Neural progenitor cell (in vitro differentiated cells): ENCODE data around the gene CTTNBP2NL. TPM values are rescaled to one million over a fixed set of nuclear protein-coding genes. Genes with fewer than 3 reads are reported as not detected.
"Not testable (repeated sequence)": the region's sequence is repeated elsewhere in the genome, so short reads cannot be mapped to it uniquely, and the experiment has no call there.

Experiments
- DNase-seq: peaks from one replicate; pipeline ENCODE4 v3.0.0-alpha.2; 2016; ENCODE audit warnings: low spot score
- H2AFZ ChIP-seq: fragments of 200-600 bp; sonication (generic); replicated peaks from 2 replicates; pipeline ENCODE4 v1.6.1; 2016; ENCODE audit warnings: antibody characterized with exemption
- H3F3A ChIP-seq: fragments of 200-600 bp; sonication (generic); 2 replicates; pipeline ENCODE4 v1.6.1; 2016; ENCODE audit warnings: antibody characterized with exemption, low read depth
- H3K27ac ChIP-seq: fragments of 200-600 bp; sonication (generic); 2 replicates; pipeline ENCODE4 v1.5.1; 2016; ENCODE audit warnings: mild to moderate bottlenecking
- H3K27me3 ChIP-seq: fragments of 200-600 bp; sonication (generic); 2 replicates; pipeline ENCODE4 v1.6.1; 2016; ENCODE audit warnings: mild to moderate bottlenecking, moderate library complexity
- H3K36me3 ChIP-seq: fragments of 200-600 bp; sonication (generic); 2 replicates; pipeline ENCODE4 v1.5.1; 2016
- H3K4me1 ChIP-seq: fragments of 200-600 bp; sonication (generic); 2 replicates; pipeline ENCODE4 v1.6.1; 2016; ENCODE audit warnings: mixed run types
- H3K4me2 ChIP-seq: fragments of 200-600 bp; sonication (generic); 2 replicates; pipeline ENCODE4 v1.6.1; 2016
- H3K4me3 ChIP-seq: fragments of 200-600 bp; sonication (generic); 2 replicates; pipeline ENCODE4 v1.5.1; 2016
- H3K79me2 ChIP-seq: fragments of 200-600 bp; sonication (generic); 2 replicates; pipeline ENCODE4 v1.6.1; 2016; ENCODE audit warnings: low read depth
- H3K9ac ChIP-seq: fragments of 200-600 bp; sonication (generic); 2 replicates; pipeline ENCODE4 v1.6.1; 2016
- H3K9me3 ChIP-seq: fragments of 200-600 bp; sonication (generic); 2 replicates; pipeline ENCODE4 v1.5.1; 2016; ENCODE audit warnings: low read depth
- H4K20me1 ChIP-seq: fragments of 200-600 bp; sonication (generic); 2 replicates; pipeline ENCODE4 v1.6.1; 2016; ENCODE audit warnings: low read depth
- H3K27ac Mint-ChIP-seq: 3 replicates; pipeline ENCODE4 v1.8.0; 2021; ENCODE audit warnings: mixed read lengths
- H3K27me3 Mint-ChIP-seq: 2 replicates; pipeline ENCODE4 v1.8.0; 2022; ENCODE audit warnings: low read depth, mild to moderate bottlenecking, inconsistent platforms, moderate library complexity, mixed read lengths; ENCODE audit not compliant: insufficient read depth
- H3K36me3 Mint-ChIP-seq: 3 replicates; pipeline ENCODE4 v1.8.0; 2021; ENCODE audit warnings: mixed read lengths
- H3K4me1 Mint-ChIP-seq: 3 replicates; pipeline ENCODE4 v1.8.0; 2021; ENCODE audit warnings: mixed read lengths
- H3K4me3 Mint-ChIP-seq: 3 replicates; pipeline ENCODE4 v1.8.0; 2021; ENCODE audit warnings: mild to moderate bottlenecking, moderate library complexity, mixed read lengths
- H3K9me3 Mint-ChIP-seq: 3 replicates; pipeline ENCODE4 v1.8.0; 2020; ENCODE audit warnings: mixed read lengths
- CTCF ChIP-seq: fragments of 200-600 bp; sonication (generic); IDR thresholded peaks from 2 replicates; pipeline ENCODE4 v1.5.1; 2017; ENCODE audit warnings: antibody characterized with exemption, mild to moderate bottlenecking
- EZH2 ChIP-seq: fragments of 200-600 bp; sonication (generic); IDR thresholded peaks from 2 replicates; pipeline ENCODE4 v1.6.1; 2017; ENCODE audit warnings: antibody characterized with exemption, mild to moderate bottlenecking, moderate library complexity
- EZH2phosphoT487 ChIP-seq: fragments of 200-600 bp; sonication (generic); IDR thresholded peaks from 2 replicates; pipeline ENCODE4 v1.6.1; 2017; ENCODE audit warnings: antibody characterized with exemption
- total RNA-seq: library from RNA; depleted of rRNA; stranded (reverse); fragments of >200 nt; gene quantifications from 2 replicates; pipeline ENCODE4 v1.2.3, GENCODE V29; 2015; ENCODE audit warnings: low replicate concordance

The CTTNBP2NL gene
- total RNA-seq, 1 donor from 2014 or later, result 27.2 TPM

DNA sequence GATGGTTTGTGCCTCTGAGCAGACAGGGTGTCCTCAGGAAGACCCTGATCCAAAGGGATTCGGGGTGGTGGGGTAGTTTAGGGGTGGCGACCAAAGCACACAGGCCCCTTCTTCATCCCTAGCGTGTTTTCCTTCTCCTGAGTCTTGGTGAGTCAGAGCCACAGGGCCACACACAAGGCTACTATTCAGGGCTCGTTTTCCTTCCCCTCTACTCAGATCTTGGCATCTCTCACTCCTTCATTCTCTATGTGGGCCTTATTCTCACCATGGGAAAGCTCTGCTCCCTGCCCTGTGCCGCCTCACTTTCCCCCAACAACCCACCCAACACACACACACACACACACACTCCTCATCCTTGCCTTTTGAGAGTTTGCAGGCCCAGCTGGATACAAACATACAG lies 69.1 kb downstream of the CTTNBP2NL start:
- H3K4me3 Mint-ChIP-seq, result peak overlapping the region; percentile 9
- H3K4me1 Mint-ChIP-seq, result peaks cover 19% of the 10 kb centered on the region
- Histone ChIP-seq H3K27ac (no peak overlapping the region), H4K20me1 (peaks cover 5% of the 10 kb centered on the region), H3K9me3 (no peaks in the 10 kb centered on the region), H3K4me1 (no peaks in the 10 kb centered on the region), H3F3A (peaks cover 12% of the 10 kb centered on the region), H3K27me3 (peaks cover 24% of the 10 kb centered on the region), H3K4me3 (no peak overlapping the region), H3K36me3 (no peaks in the 10 kb centered on the region), H2AFZ (no peak overlapping the region), H3K4me2 (no peak overlapping the region), H3K9ac (no peak overlapping the region), H3K79me2 (no peaks in the 10 kb centered on the region)
- peaks cover 9% of the 10 kb centered on the region for H3K27me3 Mint-ChIP-seq
- no peak for DNase-seq
- H3K36me3 Mint-ChIP-seq, result peaks cover 3% of the 10 kb centered on the region
- peak overlapping the region; percentile 65 for H3K27ac Mint-ChIP-seq
- TF ChIP-seq EZH2phosphoT487 (no peak), CTCF (no peak), EZH2 (no peak)
- no peaks in the 10 kb centered on the region for H3K9me3 Mint-ChIP-seq

DNA sequence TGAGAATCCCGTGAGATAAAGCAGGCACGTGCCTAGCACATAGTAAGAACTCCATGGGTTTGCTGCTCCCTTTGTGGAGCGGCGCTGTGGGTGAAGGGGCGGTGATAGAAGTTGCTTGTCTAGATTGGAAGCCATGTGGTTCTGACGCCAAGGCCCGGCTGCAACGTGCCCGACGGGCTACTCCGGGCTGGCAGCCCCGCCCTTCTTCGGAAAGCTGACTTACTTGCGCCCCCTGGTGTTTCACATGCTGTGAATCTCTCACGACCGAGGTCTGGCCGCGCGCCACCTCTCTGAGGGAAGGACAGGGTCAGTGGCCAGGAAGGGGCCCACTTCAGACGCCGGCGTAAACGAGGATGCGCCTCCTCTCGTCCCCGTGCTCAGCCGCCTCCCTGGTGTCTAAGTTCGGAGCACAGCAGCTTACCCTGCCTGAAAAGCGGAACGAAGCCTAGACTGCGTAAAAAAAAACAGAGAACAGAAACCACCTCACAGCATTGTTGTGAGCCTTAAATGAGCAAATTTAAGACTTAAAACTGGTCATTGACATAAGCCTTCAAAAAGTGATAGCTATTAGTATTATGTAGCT lies 70.2 kb downstream of the CTTNBP2NL start:
- Histone ChIP-seq H3K9me3 (no peaks in the 10 kb centered on the region), H4K20me1 (no peaks in the 10 kb centered on the region), H3F3A (peaks cover 7% of the 10 kb centered on the region), H3K27ac (no peak overlapping the region), H3K27me3 (peaks cover 24% of the 10 kb centered on the region), H3K4me3 (peak overlapping the region; percentile 16), H3K9ac (no peak overlapping the region), H2AFZ (peak overlapping the region; percentile 8), H3K4me2 (peak overlapping the region; percentile 69), H3K79me2 (no peaks in the 10 kb centered on the region), H3K4me1 (no peaks in the 10 kb centered on the region), H3K36me3 (no peaks in the 10 kb centered on the region)
- Mint-ChIP-seq H3K4me1 (peaks cover 19% of the 10 kb centered on the region), H3K36me3 (peaks cover 3% of the 10 kb centered on the region), H3K4me3 (peak overlapping the region; percentile 73), H3K27ac (peak overlapping the region; percentile 47), H3K27me3 (peaks cover 9% of the 10 kb centered on the region), H3K9me3 (no peaks in the 10 kb centered on the region)
- DNase-seq, result peak; percentile 95
- peak; percentile 83 for TF ChIP-seq CTCF
- no peak for TF ChIP-seq EZH2phosphoT487

- not testable (repeated sequence) for H3K27ac ChIP-seq, H3K79me2 ChIP-seq, H2AFZ ChIP-seq, H3K4me3 Mint-ChIP-seq, H3K4me3 ChIP-seq, H3K4me2 ChIP-seq, H3K27ac Mint-ChIP-seq, H3F3A ChIP-seq, DNase-seq, H3K36me3 ChIP-seq, H4K20me1 ChIP-seq, H3K36me3 Mint-ChIP-seq, H3K27me3 Mint-ChIP-seq, H3K9me3 Mint-ChIP-seq, H3K9me3 ChIP-seq, H3K9ac ChIP-seq, H3K4me1 ChIP-seq
- H3K4me1 Mint-ChIP-seq, result peaks cover 17% of the 10 kb centered on the region
- peaks cover 24% of the 10 kb centered on the region for H3K27me3 ChIP-seq
These were observed 74.3 kb downstream of the CTTNBP2NL start for GRCh38 chr1:112470324-112470723.

- no peaks in the 10 kb centered on the region for H3K9me3 ChIP-seq
These were observed 75.0 kb downstream of the CTTNBP2NL start for GRCh38 chr1:112470966-112471365.

More at GRCh38 chr1:112470966-112471365, 75.0 kb downstream of the CTTNBP2NL start:
- H3K27ac ChIP-seq, result no peak overlapping the region
- H3K4me3 Mint-ChIP-seq, result no peak overlapping the region
- H3K9ac ChIP-seq, result no peak overlapping the region
- H3K4me3 ChIP-seq, result no peak overlapping the region
- H4K20me1 ChIP-seq, result no peaks in the 10 kb centered on the region
- no peak for TF ChIP-seq EZH2phosphoT487
- TF ChIP-seq EZH2, result no peak
- no peak for TF ChIP-seq CTCF
- no peaks in the 10 kb centered on the region for H3K79me2 ChIP-seq
- H3K27me3 Mint-ChIP-seq, result peaks cover 3% of the 10 kb centered on the region
- no peak for DNase-seq
- peaks cover 10% of the 10 kb centered on the region for H3K9me3 Mint-ChIP-seq
- no peak overlapping the region for H3K4me2 ChIP-seq
- H3K27me3 ChIP-seq, result peaks cover 17% of the 10 kb centered on the region
- peaks cover under 1% of the 10 kb centered on the region for H3F3A ChIP-seq
- H3K36me3 ChIP-seq, result no peaks in the 10 kb centered on the region
- no peak overlapping the region for H3K27ac Mint-ChIP-seq
- peaks cover 11% of the 10 kb centered on the region for H3K4me1 Mint-ChIP-seq
- no peaks in the 10 kb centered on the region for H3K36me3 Mint-ChIP-seq
- H3K4me1 ChIP-seq, result no peaks in the 10 kb centered on the region
- no peak overlapping the region for H2AFZ ChIP-seq
